SK-N-SH treated with all-trans-retinoic acid at 6 μM for 48 hours (cell line): ENCODE data around the gene SNX9.

Experiments
- ATAC-seq: fragments of 200-7000 bp; cut with Tn5 transposase; 3 replicates; pipeline ENCODE4 v1.9.1; 2020; ENCODE audit warnings: mild to moderate bottlenecking, moderate library complexity
- ARNTL ChIP-seq: fragments of 450-650 bp; formaldehyde crosslinking; IDR thresholded peaks from 2 replicates; pipeline ENCODE4 v1.5.0; 2020; ENCODE audit warnings: low read depth, mild to moderate bottlenecking, moderate library complexity, borderline replicate concordance
- BACH2 ChIP-seq: fragments of 250-450 bp; sonication (Bioruptor Pico); IDR thresholded peaks from 2 replicates; pipeline ENCODE4 v1.9.0; 2021; ENCODE audit warnings: mild to moderate bottlenecking, borderline replicate concordance
- CSDC2 ChIP-seq: fragments of 250-450 bp; sonication (Bioruptor Pico); IDR thresholded peaks from 2 replicates; pipeline ENCODE4 v1.5.0; 2020; ENCODE audit warnings: mild to moderate bottlenecking, moderate library complexity
- CSRNP3 ChIP-seq: fragments of 250-450 bp; sonication (Bioruptor Pico); IDR thresholded peaks from 2 replicates; pipeline ENCODE4 v1.5.1; 2021; ENCODE audit warnings: mild to moderate bottlenecking, moderate library complexity
- ESRRG ChIP-seq: fragments of 250-450 bp; sonication (Bioruptor Pico); IDR thresholded peaks from 2 replicates; pipeline ENCODE4 v1.6.1; 2021; ENCODE audit warnings: mild to moderate bottlenecking
- GLIS3 ChIP-seq: fragments of 250-450 bp; sonication (Bioruptor Pico); IDR thresholded peaks from 2 replicates; pipeline ENCODE4 v1.5.0; 2020; ENCODE audit warnings: mild to moderate bottlenecking, moderate library complexity
- ISL1 ChIP-seq: fragments of 250-450 bp; sonication (Bioruptor Pico); IDR thresholded peaks from 2 replicates; pipeline ENCODE4 v2.1.2; 2022; ENCODE audit warnings: mild to moderate bottlenecking, moderate library complexity
- OSR1 ChIP-seq: fragments of 250-450 bp; sonication (Bioruptor Pico); IDR thresholded peaks from 2 replicates; pipeline ENCODE4 v1.8.0; 2022; ENCODE audit warnings: moderate library complexity, mild to moderate bottlenecking, inconsistent platforms
- PATZ1 ChIP-seq: fragments of 250-450 bp; sonication (Bioruptor Pico); IDR thresholded peaks from 2 replicates; pipeline ENCODE4 v1.8.0; 2020; ENCODE audit warnings: mild to moderate bottlenecking, moderate library complexity, borderline replicate concordance
- POU6F1 ChIP-seq: fragments of 250-450 bp; sonication (Bioruptor Pico); IDR thresholded peaks from 2 replicates; pipeline ENCODE4 v1.8.0; 2021; ENCODE audit warnings: low read depth, mild to moderate bottlenecking, moderate library complexity, borderline replicate concordance
- PPARA ChIP-seq: fragments of 250-450 bp; sonication (Bioruptor Pico); IDR thresholded peaks from 2 replicates; pipeline ENCODE4 v1.5.0; 2020; ENCODE audit warnings: mild to moderate bottlenecking, borderline replicate concordance
- RARB ChIP-seq: fragments of 250-450 bp; sonication (Bioruptor Pico); IDR thresholded peaks from 2 replicates; pipeline ENCODE4 v1.8.0; 2021; ENCODE audit warnings: mild to moderate bottlenecking, moderate library complexity
- TCF4 ChIP-seq: fragments of 250-450 bp; sonication (Bioruptor Pico); IDR thresholded peaks from 2 replicates; pipeline ENCODE4 v1.8.0; 2021; ENCODE audit warnings: mild to moderate bottlenecking, moderate library complexity, borderline replicate concordance
- TOX ChIP-seq: fragments of 250-450 bp; sonication (Bioruptor Pico); IDR thresholded peaks from 2 replicates; pipeline ENCODE4 v1.8.0; 2021; ENCODE audit warnings: mild to moderate bottlenecking, moderate library complexity, borderline replicate concordance
- TSHZ2 ChIP-seq: fragments of 250-450 bp; sonication (Bioruptor Pico); IDR thresholded peaks from 2 replicates; pipeline ENCODE4 v1.5.0; 2020; ENCODE audit warnings: mild to moderate bottlenecking, moderate library complexity
- ZC3H10 ChIP-seq: fragments of 250-450 bp; sonication (Bioruptor Pico); IDR thresholded peaks from 2 replicates; pipeline ENCODE4 v1.5.1; 2021; ENCODE audit warnings: mild to moderate bottlenecking, moderate library complexity
- ZFP30 ChIP-seq: fragments of 450-650 bp; formaldehyde crosslinking; IDR thresholded peaks from 2 replicates; pipeline ENCODE4 v1.5.0; 2022; ENCODE audit warnings: mild to moderate bottlenecking, moderate library complexity
- ZNF565 ChIP-seq: fragments of 450-650 bp; formaldehyde crosslinking; conservative IDR thresholded peaks from 2 replicates; pipeline ENCODE4 v1.5.0; 2020; ENCODE audit warnings: low read depth, mild to moderate bottlenecking, moderate library complexity
- ZNF8 ChIP-seq: fragments of 450-650 bp; formaldehyde crosslinking; IDR thresholded peaks from 2 replicates; pipeline ENCODE4 v1.5.0; 2020; ENCODE audit warnings: mild to moderate bottlenecking, moderate library complexity

Gene SNX9

GRCh38 chr6:157984128-157984527 lies 161.1 kb downstream of the SNX9 start (continued):
- TF ChIP-seq TSHZ2 (CRISPR knock-in tag) (no peak), PPARA (no peak), OSR1 (no peak), BACH2 (no peak), TOX (CRISPR knock-in tag) (no peak), GLIS3 (no peak)

- no peak for TF ChIP-seq ZC3H10 (CRISPR knock-in tag)
- TF ChIP-seq CSDC2, result no peak
- TF ChIP-seq ZNF565 (CRISPR knock-in tag), result no peak
- no peak for TF ChIP-seq PATZ1 (CRISPR knock-in tag)
- no peak for TF ChIP-seq ESRRG
- TF ChIP-seq BACH2, result no peak
- no peak for TF ChIP-seq ISL1
- TF ChIP-seq RARB, result no peak
- TF ChIP-seq OSR1, result no peak
These were observed 161.7 kb downstream of the SNX9 start for GRCh38 chr6:157984686-157985225.

GRCh38 chr6:157985378-157986155 lies 162.5 kb downstream of the SNX9 start:
- ATAC-seq, result no peak
- no peak for TF ChIP-seq GLIS3
- no peak for TF ChIP-seq ZNF8 (CRISPR knock-in tag)
- TF ChIP-seq ARNTL, result no peak
- TF ChIP-seq POU6F1 (CRISPR knock-in tag), result no peak
- TF ChIP-seq BACH2, result no peak
- TF ChIP-seq ZFP30 (CRISPR knock-in tag), result no peak
- no peak for TF ChIP-seq PPARA
- TF ChIP-seq TOX (CRISPR knock-in tag), result no peak
- no peak for TF ChIP-seq ZNF565 (CRISPR knock-in tag)
- no peak for TF ChIP-seq TCF4
- no peak for TF ChIP-seq CSRNP3 (CRISPR knock-in tag)
- no peak for TF ChIP-seq ZC3H10 (CRISPR knock-in tag)
- no peak for TF ChIP-seq TSHZ2 (CRISPR knock-in tag)
- no peak for TF ChIP-seq PATZ1 (CRISPR knock-in tag)
- no peak for TF ChIP-seq OSR1
- TF ChIP-seq RARB, result no peak

More at GRCh38 chr6:157984686-157985225, 161.7 kb downstream of the SNX9 start:
- no peak for ATAC-seq
